GM19025 (cell line): Measurements from ENCODE around the gene CNTNAP4.

ENCODE experiments used
- ATAC-seq: cut with Tn5 transposase; IDR thresholded peaks from one replicate; pipeline ENCODE4 v1.9.1; 2021; ENCODE audit warnings: mild to moderate bottlenecking, low read depth, moderate library complexity; ENCODE audit not compliant: unreplicated experiment

CNTNAP4 gene

GRCh38 chr16:76483307-76483909 is 206.2 kb downstream of the CNTNAP4 start:
- no peak for ATAC-seq

DNA sequence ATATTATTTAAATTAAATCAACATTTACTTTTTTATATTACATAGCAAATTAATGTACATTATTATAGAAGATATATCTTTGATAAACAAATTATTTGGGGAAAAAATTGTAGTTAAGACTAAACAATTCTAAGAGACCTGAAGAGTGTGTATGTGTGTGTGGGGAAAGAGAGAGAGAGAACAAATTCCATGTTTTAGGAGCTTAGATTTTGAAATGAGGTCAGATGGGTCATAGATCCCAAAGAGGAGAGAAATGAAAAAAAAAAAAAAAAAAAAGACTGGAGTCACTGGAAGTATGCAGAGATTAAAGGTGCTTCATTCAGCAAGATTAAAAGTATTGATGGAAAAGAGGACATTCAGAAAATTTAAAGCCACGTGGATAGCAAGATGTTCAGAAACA is 206.8 kb downstream of the CNTNAP4 start:
- no peak for ATAC-seq

GRCh38 chr16:76486740-76487139 is 209.5 kb downstream of the CNTNAP4 start:
- no peak for ATAC-seq

- no peak for ATAC-seq
Measured at GRCh38 chr16:76487411-76488064, 210.3 kb downstream of the CNTNAP4 start.

GRCh38 chr16:76488065-76488417 is 210.8 kb downstream of the CNTNAP4 start:
- ATAC-seq: no peak

DNA sequence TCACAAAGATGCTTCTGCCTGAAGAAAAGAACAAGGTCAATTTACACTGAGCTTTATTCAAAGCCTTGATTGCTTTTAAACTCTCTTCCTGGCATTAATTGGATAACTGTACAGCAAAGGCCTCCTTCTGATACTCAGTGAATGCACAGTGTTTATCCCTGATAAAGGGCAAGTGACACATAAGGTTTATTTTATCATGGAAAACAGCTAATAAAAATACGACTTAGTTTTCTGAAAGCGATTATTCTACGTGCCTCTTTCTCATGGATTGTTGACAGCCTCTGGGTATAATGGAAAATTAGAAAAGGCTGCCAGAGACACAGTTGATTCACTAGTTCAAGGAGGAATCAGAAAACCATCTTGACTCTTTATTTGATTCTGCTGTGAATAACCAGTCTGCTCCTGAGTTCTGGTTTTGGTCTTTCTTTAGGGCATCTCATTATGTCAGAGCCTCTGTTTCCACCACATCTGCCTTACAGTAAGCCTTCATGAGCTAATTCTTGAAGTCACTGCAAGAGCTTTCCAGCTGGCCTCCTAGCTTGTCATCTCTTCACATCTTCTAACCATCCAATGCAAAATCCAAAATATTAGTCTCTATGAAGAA is 212.9 kb downstream of the CNTNAP4 start:
- no peak for ATAC-seq

- no peak for ATAC-seq
Measured at GRCh38 chr16:76500006-76500405, 222.8 kb downstream of the CNTNAP4 start.

DNA sequence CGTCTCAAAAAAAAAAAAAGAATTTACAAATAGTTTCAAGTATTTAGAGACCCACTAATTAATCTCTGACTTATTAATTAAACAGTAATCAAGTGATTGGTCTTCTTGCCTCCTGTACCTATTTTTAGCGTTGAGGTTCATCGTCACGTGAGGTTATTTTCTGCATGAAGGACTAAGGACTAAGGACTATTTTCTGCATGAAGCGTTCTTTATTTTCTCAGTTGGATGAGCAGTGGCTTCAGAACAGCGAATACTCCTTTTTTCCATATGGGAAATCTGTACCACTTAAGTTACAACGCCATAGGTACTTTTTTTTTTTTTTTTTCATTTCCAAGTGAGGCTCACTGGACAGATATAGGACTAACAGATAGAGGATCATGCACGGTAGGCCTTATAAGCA is 224.9 kb downstream of the CNTNAP4 start:
- no peak for ATAC-seq

- no peak for ATAC-seq
Measured at GRCh38 chr16:76502555-76502954, 225.4 kb downstream of the CNTNAP4 start.

DNA sequence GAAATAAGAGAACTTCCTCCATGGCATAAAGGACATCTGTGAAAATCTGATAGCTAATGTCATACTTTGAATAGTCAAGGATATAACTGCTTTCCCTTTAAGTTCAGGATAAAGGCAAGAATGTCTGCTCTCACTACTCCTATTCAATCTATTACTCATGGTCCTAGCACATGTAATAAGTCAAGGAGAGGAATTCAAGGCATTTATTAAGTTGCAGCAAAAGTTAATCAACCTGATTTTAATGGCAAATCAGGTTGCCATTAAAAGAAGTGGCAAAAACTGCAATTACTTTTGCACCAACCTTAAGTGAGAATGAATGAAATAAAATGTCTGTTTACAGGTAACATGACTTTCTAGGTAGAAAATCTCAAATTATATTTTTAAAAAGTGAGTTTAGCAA is 225.9 kb downstream of the CNTNAP4 start:
- no peak for ATAC-seq

- ATAC-seq: no peak
Measured at GRCh38 chr16:76511203-76511602, 234.0 kb downstream of the CNTNAP4 start.

DNA sequence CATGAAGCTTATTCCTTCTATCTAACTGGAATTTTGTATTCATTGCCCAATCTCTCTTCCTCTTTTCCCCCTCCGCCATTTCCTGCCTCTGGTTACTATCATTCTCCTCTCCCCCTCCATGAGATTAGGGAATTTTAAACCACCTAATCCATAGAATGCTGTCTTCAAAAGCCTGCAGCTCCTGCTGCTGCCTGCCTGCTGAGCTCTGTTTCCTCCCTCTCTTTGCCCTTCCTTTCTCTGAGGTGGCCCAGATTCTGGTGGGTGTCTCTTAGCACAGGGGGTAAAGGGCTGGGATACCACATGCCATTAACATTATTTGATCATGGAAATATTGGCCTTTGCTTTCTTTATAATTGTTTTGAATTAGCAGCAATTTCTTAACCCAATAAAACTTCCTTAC is 241.6 kb downstream of the CNTNAP4 start:
- no peak for ATAC-seq

DNA sequence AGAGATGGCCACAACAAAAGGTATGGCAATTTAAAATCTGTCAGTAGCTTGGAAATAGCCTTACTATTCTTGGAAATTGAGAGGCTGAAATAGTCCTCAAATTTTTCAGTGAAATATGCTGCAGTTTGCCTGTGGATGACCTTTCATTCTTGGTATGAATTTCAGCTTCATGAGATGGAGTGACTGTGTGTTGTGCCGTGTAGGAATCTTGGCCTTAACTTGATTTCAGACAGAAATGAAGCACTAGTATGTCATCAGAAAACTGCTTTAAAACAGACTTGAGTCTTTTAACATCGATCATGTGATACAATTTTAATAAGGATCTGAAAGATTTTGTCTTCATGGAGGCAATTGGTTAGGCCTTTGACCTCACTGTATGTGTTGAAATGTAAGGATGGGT is 247.2 kb downstream of the CNTNAP4 start:
- no peak for ATAC-seq

DNA sequence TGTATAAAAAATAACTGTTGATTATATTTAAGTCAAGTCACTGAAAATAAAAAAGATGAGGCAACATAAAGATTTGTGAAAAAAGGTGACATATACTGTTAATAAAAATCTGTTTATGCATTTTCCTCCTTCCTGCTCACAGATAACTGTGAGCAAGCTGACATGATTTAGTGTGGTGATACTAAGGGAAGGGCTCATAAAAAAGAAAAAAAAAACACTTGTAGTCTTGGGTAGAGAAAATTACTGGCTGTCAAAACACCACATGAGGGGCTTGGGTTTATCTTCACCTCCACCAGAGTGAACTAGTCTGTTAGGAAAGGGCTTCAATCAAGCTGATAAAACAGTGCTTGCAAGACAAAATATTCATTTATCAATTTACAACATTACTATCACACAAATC is 247.6 kb downstream of the CNTNAP4 start:
- no peak for ATAC-seq

- no peak for ATAC-seq
Measured at GRCh38 chr16:76527244-76527643, 250.0 kb downstream of the CNTNAP4 start.

GRCh38 chr16:76529120-76529519 is 251.9 kb downstream of the CNTNAP4 start:
- ATAC-seq: no peak

DNA sequence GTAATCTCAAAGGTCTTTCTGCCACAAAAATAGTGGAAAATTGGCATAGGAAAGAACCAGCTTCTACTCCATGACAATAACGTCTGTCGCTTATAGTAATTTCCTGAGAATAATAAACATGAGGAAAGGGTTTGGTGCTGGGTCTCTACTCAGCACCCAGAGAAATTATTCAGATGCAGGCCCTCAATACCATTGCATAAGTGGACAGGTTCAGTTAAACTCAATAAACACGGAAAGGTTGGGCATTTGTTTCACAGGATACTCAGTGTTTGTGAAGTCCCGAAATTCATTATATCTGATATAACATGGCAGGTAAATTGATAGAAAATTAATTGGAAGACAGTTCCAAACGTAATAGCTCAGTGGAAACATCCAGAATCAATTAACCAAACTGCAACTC is 254.0 kb downstream of the CNTNAP4 start:
- ATAC-seq: no peak

DNA sequence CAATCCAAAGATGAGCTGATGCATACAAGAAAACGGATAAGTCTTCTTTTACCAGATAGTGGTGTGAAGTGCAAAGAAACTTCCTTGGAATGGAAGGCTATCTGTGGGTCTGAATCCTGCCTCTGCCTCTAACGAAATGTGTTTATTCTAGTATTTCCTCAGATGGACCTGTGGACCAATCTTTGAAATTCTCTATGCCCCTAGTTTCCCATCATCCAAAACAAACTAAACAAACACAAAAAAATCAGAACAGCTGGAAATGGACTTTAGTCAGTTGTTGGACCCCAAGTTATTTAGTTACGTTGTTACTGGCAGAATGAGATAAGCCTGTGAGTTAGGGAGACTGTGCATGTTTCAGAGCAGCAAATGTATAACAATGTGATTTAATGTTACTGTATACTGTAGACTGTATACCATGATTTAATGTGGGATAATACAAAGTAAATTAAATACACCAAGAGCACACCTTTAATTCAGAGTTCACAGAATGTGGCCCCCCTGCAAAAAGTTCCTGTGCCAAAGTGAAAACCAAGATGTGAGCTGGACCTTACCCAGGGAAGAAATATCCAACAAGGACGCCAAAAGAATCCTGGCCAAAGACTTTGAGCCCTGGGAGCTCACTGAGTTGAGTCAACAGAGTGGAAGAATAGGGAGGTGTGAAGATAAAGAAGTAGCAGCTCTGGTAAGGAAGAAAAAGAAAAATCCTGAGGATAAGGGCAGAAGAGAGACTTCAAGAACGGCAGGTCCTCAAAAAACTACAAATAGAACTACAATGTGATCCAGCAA is 255.2 kb downstream of the CNTNAP4 start:
- no peak for ATAC-seq

GRCh38 chr16:76539609-76540008 is 262.4 kb downstream of the CNTNAP4 start:
- no peak for ATAC-seq

DNA sequence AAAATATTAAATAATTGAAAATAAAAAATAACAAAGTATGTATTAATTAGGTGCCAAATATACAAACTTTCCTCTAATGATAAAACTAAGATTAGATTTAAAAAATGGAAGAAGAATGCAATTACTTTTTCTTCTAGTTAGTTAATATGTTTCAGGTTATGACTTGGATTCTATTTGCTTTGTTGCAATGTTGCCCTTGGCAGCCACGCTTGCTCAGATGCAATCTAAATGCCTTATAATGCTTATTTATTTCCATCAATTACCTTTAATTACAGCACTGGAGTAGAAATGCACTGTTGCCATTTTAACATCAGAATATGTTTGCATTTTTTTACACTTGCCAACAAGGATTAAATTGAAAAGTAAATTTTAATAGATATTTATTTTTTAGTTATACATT is 263.9 kb downstream of the CNTNAP4 start:
- ATAC-seq: no peak

DNA sequence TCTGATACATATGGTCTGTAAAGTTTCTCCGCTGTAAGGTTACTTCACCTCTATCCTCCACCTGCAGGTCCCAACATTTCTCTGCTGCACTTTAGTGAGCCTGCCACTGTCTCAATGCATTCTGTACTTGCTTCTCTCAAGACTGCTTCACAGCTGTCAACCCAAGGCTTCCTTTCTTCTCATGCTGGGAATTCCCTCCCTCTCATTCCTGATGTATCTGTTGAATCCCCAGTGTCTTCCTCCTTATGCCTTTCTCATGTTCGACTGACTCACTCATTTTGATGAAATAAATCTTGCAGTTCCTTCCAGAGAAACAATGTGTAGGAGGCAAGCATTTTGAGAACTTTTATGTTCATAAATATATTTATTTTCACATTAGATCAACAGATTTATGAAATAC is 288.3 kb downstream of the CNTNAP4 start:
- ATAC-seq: no peak
